Effector memory CD4-positive, alpha-beta T cell (primary cell): Measurements from ENCODE around the gene BCAS4.

Experiments
- DNase-seq, 3 donors: peaks; one replicate each; pipeline ENCODE4 v3.0.0-alpha.2; 2020
- H3K27ac ChIP-seq: 2 replicates; pipeline ENCODE4 v1.7.0; 2013; ENCODE audit warnings: mild to moderate bottlenecking, low read length, moderate library complexity; ENCODE audit not compliant: insufficient read depth, poor library complexity, severe bottlenecking
- H3K27me3 ChIP-seq: replicated peaks from 2 replicates; pipeline ENCODE4 v1.7.0; 2013; ENCODE audit warnings: mild to moderate bottlenecking, low read length; ENCODE audit not compliant: insufficient read depth, control insufficient read depth, poor library complexity, severe bottlenecking
- H3K36me3 ChIP-seq: 2 replicates; pipeline ENCODE4 v1.7.0; 2013; ENCODE audit warnings: mild to moderate bottlenecking, low read length, moderate library complexity; ENCODE audit not compliant: control insufficient read depth, insufficient read depth
- H3K4me1 ChIP-seq: 2 replicates; pipeline ENCODE4 v1.7.0; 2013; ENCODE audit warnings: low read length, mild to moderate bottlenecking; ENCODE audit not compliant: control insufficient read depth, insufficient read depth, poor library complexity, severe bottlenecking
- H3K4me3 ChIP-seq: 2 replicates; pipeline ENCODE4 v1.7.0; 2013; ENCODE audit warnings: low read length, low read depth, mild to moderate bottlenecking; ENCODE audit not compliant: insufficient read depth, poor library complexity, severe bottlenecking
- H3K9me3 ChIP-seq: 2 replicates; pipeline ENCODE4 v1.7.0; 2013; ENCODE audit warnings: mild to moderate bottlenecking, low read length, moderate library complexity; ENCODE audit not compliant: control insufficient read depth

The BCAS4 gene

GRCh38 chr20:50810063-50810462 lies 15.2 kb downstream of the BCAS4 start:
- H3K4me1 ChIP-seq = peaks cover 5% of the 10 kb centered on the region
- no peaks in the 10 kb centered on the region for H3K9me3 ChIP-seq
- no peak overlapping the region for H3K4me3 ChIP-seq
- H3K36me3 ChIP-seq = no peaks in the 10 kb centered on the region
- no peak for DNase-seq
- H3K27me3 ChIP-seq = no peaks in the 10 kb centered on the region
- H3K27ac ChIP-seq = no peak overlapping the region

GRCh38 chr20:50810842-50811241 lies 16.0 kb downstream of the BCAS4 start:
- Histone ChIP-seq H3K4me1 (no peaks in the 10 kb centered on the region), H3K36me3 (no peaks in the 10 kb centered on the region), H3K4me3 (no peak overlapping the region), H3K9me3 (no peaks in the 10 kb centered on the region), H3K27ac (no peak overlapping the region), H3K27me3 (no peaks in the 10 kb centered on the region)
- no peak for DNase-seq

GRCh38 chr20:50813101-50813643 lies 18.3 kb downstream of the BCAS4 start:
- DNase-seq = no peak
- no peak overlapping the region for H3K27ac ChIP-seq
- no peaks in the 10 kb centered on the region for H3K36me3 ChIP-seq
- no peaks in the 10 kb centered on the region for H3K9me3 ChIP-seq
- peaks cover 2% of the 10 kb centered on the region for H3K4me1 ChIP-seq
- H3K4me3 ChIP-seq = no peak overlapping the region
- H3K27me3 ChIP-seq = no peaks in the 10 kb centered on the region

GRCh38 chr20:50813801-50814200 lies 18.9 kb downstream of the BCAS4 start:
- Histone ChIP-seq H3K27ac (no peak overlapping the region), H3K36me3 (no peaks in the 10 kb centered on the region), H3K27me3 (no peaks in the 10 kb centered on the region), H3K4me1 (peaks cover 6% of the 10 kb centered on the region), H3K4me3 (no peak overlapping the region), H3K9me3 (no peaks in the 10 kb centered on the region)
- DNase-seq = no peak

- Histone ChIP-seq H3K27me3 (no peaks in the 10 kb centered on the region), H3K36me3 (no peaks in the 10 kb centered on the region), H3K27ac (no peak overlapping the region), H3K4me1 (peaks cover 6% of the 10 kb centered on the region), H3K9me3 (no peaks in the 10 kb centered on the region), H3K4me3 (no peak overlapping the region)
- no peak for DNase-seq
These were observed 19.7 kb downstream of the BCAS4 start for GRCh38 chr20:50814438-50815161.

GRCh38 chr20:50815162-50815989 lies 20.5 kb downstream of the BCAS4 start:
- no peak overlapping the region for H3K27ac ChIP-seq
- no peak for DNase-seq

GRCh38 chr20:50817776-50818172 lies 22.9 kb downstream of the BCAS4 start:
- H3K4me3 ChIP-seq = no peak overlapping the region
- H3K27ac ChIP-seq = no peak overlapping the region
- no peak for DNase-seq

More at GRCh38 chr20:50815162-50815989, 20.5 kb downstream of the BCAS4 start:
- no peaks in the 10 kb centered on the region for H3K36me3 ChIP-seq
- H3K4me3 ChIP-seq = no peak overlapping the region
- H3K9me3 ChIP-seq = no peaks in the 10 kb centered on the region
- peaks cover 6% of the 10 kb centered on the region for H3K4me1 ChIP-seq
- H3K27me3 ChIP-seq = no peaks in the 10 kb centered on the region

GRCh38 chr20:50819349-50819748 lies 24.5 kb downstream of the BCAS4 start:
- Histone ChIP-seq H3K4me3 (no peak overlapping the region), H3K4me1 (peaks cover 6% of the 10 kb centered on the region), H3K36me3 (no peaks in the 10 kb centered on the region), H3K27ac (no peak overlapping the region), H3K27me3 (no peaks in the 10 kb centered on the region), H3K9me3 (no peaks in the 10 kb centered on the region)
- DNase-seq = no peak

More at GRCh38 chr20:50817776-50818172, 22.9 kb downstream of the BCAS4 start:
- Histone ChIP-seq H3K27me3 (no peaks in the 10 kb centered on the region), H3K4me1 (peaks cover 6% of the 10 kb centered on the region), H3K9me3 (no peaks in the 10 kb centered on the region), H3K36me3 (no peaks in the 10 kb centered on the region)

- no peaks in the 10 kb centered on the region for H3K36me3 ChIP-seq
- peaks cover 6% of the 10 kb centered on the region for H3K4me1 ChIP-seq
- DNase-seq = no peak
- no peak overlapping the region for H3K27ac ChIP-seq
- no peaks in the 10 kb centered on the region for H3K9me3 ChIP-seq
- no peaks in the 10 kb centered on the region for H3K27me3 ChIP-seq
- no peak overlapping the region for H3K4me3 ChIP-seq
These were observed 25.8 kb downstream of the BCAS4 start for GRCh38 chr20:50820515-50821256.
